Measurements from ENCODE around the gene IHH.

GRCh38 chr2:219090436-219091299 is 29.9 kb upstream of the IHH start:
- TF ChIP-seq, protein P1, sequence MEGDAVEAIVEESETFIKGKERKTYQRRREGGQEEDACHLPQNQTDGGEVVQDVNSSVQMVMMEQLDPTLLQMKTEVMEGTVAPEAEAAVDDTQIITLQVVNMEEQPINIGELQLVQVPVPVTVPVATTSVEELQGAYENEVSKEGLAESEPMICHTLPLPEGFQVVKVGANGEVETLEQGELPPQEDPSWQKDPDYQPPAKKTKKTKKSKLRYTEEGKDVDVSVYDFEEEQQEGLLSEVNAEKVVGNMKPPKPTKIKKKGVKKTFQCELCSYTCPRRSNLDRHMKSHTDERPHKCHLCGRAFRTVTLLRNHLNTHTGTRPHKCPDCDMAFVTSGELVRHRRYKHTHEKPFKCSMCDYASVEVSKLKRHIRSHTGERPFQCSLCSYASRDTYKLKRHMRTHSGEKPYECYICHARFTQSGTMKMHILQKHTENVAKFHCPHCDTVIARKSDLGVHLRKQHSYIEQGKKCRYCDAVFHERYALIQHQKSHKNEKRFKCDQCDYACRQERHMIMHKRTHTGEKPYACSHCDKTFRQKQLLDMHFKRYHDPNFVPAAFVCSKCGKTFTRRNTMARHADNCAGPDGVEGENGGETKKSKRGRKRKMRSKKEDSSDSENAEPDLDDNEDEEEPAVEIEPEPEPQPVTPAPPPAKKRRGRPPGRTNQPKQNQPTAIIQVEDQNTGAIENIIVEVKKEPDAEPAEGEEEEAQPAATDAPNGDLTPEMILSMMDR (IDR thresholded peaks at IDR 0.05) = no peak
- TF ChIP-seq IRF3 (IDR thresholded peaks at IDR 0.05; ENCODE audit: low read depth, low read length) (no peak), FOSL2 (IDR thresholded peaks at IDR 0.05; ENCODE audit: borderline replicate concordance, low read depth) (no peak), TAF1 (IDR thresholded peaks at IDR 0.05; ENCODE audit: borderline replicate concordance, low read depth, low read length) (no peak), TEAD4 (IDR thresholded peaks at IDR 0.05; ENCODE audit: borderline replicate concordance, insufficient read depth) (no peak), RFX5 (IDR thresholded peaks at IDR 0.05; ENCODE audit: low read length) (no peak), POLR2AphosphoS5 (IDR thresholded peaks at IDR 0.05; ENCODE audit: low read depth, low read length) (no peak), MEF2A (IDR thresholded peaks at IDR 0.05; ENCODE audit: borderline replicate concordance, low read depth) (no peak), GATA2 (CRISPR knock-in tag; IDR thresholded peaks at IDR 0.05) (no peak)
- TF ChIP-seq, protein P2, sequence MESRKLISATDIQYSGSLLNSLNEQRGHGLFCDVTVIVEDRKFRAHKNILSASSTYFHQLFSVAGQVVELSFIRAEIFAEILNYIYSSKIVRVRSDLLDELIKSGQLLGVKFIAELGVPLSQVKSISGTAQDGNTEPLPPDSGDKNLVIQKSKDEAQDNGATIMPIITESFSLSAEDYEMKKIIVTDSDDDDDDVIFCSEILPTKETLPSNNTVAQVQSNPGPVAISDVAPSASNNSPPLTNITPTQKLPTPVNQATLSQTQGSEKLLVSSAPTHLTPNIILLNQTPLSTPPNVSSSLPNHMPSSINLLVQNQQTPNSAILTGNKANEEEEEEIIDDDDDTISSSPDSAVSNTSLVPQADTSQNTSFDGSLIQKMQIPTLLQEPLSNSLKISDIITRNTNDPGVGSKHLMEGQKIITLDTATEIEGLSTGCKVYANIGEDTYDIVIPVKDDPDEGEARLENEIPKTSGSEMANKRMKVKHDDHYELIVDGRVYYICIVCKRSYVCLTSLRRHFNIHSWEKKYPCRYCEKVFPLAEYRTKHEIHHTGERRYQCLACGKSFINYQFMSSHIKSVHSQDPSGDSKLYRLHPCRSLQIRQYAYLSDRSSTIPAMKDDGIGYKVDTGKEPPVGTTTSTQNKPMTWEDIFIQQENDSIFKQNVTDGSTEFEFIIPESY (IDR thresholded peaks at IDR 0.05; ENCODE audit: borderline replicate concordance, low read depth) = no peak
